CD8-positive, alpha-beta memory T cell (primary cell): Measurements from ENCODE around the gene SPAG17. TPM values are rescaled to one million over a fixed set of nuclear protein-coding genes. Genes with fewer than 3 reads are reported as not detected.
A peak's percentile ranks its signal among the peaks of the same experiment; 100 is the strongest.
"Not testable (repeated sequence)": the region's sequence is repeated elsewhere in the genome, so short reads cannot be mapped to it uniquely, and the experiment has no call there.

Experiments used
- CTCF ChIA-PET: fragments of 350-600 bp; sonication (Branson Sonifier 250); formaldehyde crosslinking; loops from one replicate; lab custom pipeline; 2021; ENCODE audit warnings: antibody characterized with exemption; lab: Charles Lee
- POLR2A ChIA-PET: fragments of 350-600 bp; sonication (Branson Sonifier 250); formaldehyde crosslinking; loops from one replicate; lab custom pipeline; 2021; ENCODE audit warnings: antibody characterized with exemption; lab: Charles Lee
- DNase-seq, 5 donors: peaks; one replicate each; pipeline versions ENCODE4 v3.0.0 to v3.0.0-alpha.2; 2020 to 2022; ENCODE audit warnings: mixed read lengths in 1 of 5
- H3K27ac ChIP-seq: one replicate; pipeline ENCODE4 v1.7.0; 2013; ENCODE audit warnings: low read depth, mild to moderate bottlenecking, low read length, moderate library complexity
- H3K27me3 ChIP-seq: 2 replicates; pipeline ENCODE4 v1.7.0; 2013; ENCODE audit warnings: low read length, mild to moderate bottlenecking; ENCODE audit not compliant: insufficient read depth, poor library complexity, severe bottlenecking
- H3K36me3 ChIP-seq: 2 replicates; pipeline ENCODE4 v1.7.0; 2013; ENCODE audit warnings: mild to moderate bottlenecking, low read length, moderate library complexity; ENCODE audit not compliant: insufficient read depth
- H3K4me1 ChIP-seq: 2 replicates; pipeline ENCODE4 v1.7.0; 2013; ENCODE audit warnings: mild to moderate bottlenecking, low read length, moderate library complexity; ENCODE audit not compliant: insufficient read depth
- H3K4me3 ChIP-seq: 2 replicates; pipeline ENCODE4 v1.7.0; 2013; ENCODE audit warnings: mild to moderate bottlenecking, low read length
- H3K9me3 ChIP-seq: 2 replicates; pipeline ENCODE4 v1.7.0; 2013; ENCODE audit warnings: mild to moderate bottlenecking, low read length
- H3K27ac Mint-ChIP-seq, 8 donors: one replicate each; pipeline ENCODE4 v1.8.0; 2020 to 2021; ENCODE audit warnings: mixed read lengths in 8 of 8, mild to moderate bottlenecking in 6 of 8, inconsistent platforms in 3 of 8, moderate library complexity in 3 of 8
- H3K27me3 Mint-ChIP-seq, 2 donors: one replicate each; pipeline ENCODE4 v1.8.0; 2020 to 2021; ENCODE audit warnings: mixed read lengths in 2 of 2, mild to moderate bottlenecking in 1 of 2, moderate library complexity in 1 of 2
- H3K36me3 Mint-ChIP-seq, 3 donors: one replicate each; pipeline ENCODE4 v1.8.0; 2020 to 2021; ENCODE audit warnings: mixed read lengths in 3 of 3, inconsistent platforms in 1 of 3, mild to moderate bottlenecking in 1 of 3
- H3K4me1 Mint-ChIP-seq, 3 donors: one replicate each; pipeline ENCODE4 v1.8.0; 2020 to 2021; ENCODE audit warnings: mixed read lengths in 3 of 3, inconsistent platforms in 1 of 3, mild to moderate bottlenecking in 1 of 3
- H3K4me3 Mint-ChIP-seq, 7 donors: one replicate each; pipeline ENCODE4 v1.8.0; 2020 to 2021; ENCODE audit warnings: mixed read lengths in 7 of 7, mild to moderate bottlenecking in 6 of 7, moderate library complexity in 4 of 7, inconsistent platforms in 2 of 7
- H3K9me3 Mint-ChIP-seq, 5 donors: one replicate each; pipeline ENCODE4 v1.8.0; 2020 to 2022; ENCODE audit warnings: mixed read lengths in 5 of 5, mild to moderate bottlenecking in 3 of 5, moderate library complexity in 2 of 5, inconsistent platforms in 1 of 5
- polyA plus RNA-seq: library from polyadenylated mRNA; unstranded; fragments of 300-500 nt; fragmentation: Illumina TruSeq; gene quantifications from one replicate; pipeline ENCODE4 v1.2.3, GENCODE V29; 2021
- total RNA-seq, 2 experiments: library from RNA; stranded (reverse); gene quantifications; one replicate each; pipeline ENCODE4 v1.2.3, GENCODE V29; 2021

SPAG17 gene
- total and polyA plus RNA-seq, 3 experiments from 2014 or later = not detected

DNA sequence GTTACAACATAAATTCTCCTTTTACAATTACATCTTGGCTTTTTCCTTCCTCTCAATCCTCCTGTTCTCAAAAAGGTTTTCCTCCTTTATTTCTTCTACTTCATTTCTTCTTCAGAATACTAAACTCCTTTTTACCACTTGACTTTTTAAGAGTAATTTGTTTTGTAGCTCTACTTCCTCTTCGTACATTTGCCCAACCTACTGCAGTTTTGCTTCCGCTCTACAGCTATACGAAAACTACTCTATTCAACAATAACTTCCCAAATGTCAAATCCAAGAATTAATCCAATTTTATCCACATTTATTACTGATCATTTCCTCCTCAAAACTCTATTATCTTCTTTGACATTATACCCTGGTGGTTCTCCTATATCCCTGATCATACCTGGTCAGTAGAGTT lies 259.0 kb downstream of the SPAG17 start:
- peak overlapping the region in 3 of 8 donors; percentile 14 to 43 (median 15) for H3K27ac Mint-ChIP-seq
- ChIA-PET POLR2A (no interaction called here), CTCF (no interaction called here)
- no peaks in the 10 kb centered on the region for H3K27me3 ChIP-seq
- H3K36me3 ChIP-seq = no peaks in the 10 kb centered on the region
- peaks cover 25% of the 10 kb centered on the region for H3K4me1 ChIP-seq
- no peaks in the 10 kb centered on the region for H3K9me3 Mint-ChIP-seq
- DNase-seq = no peak
- H3K36me3 Mint-ChIP-seq = peaks cover 0 to 29% (median 2%) of the 10 kb centered on the region in 3 donors
- H3K27ac ChIP-seq = no peak overlapping the region
- peaks cover 0 to 2% of the 10 kb centered on the region in 2 donors for H3K27me3 Mint-ChIP-seq
- no peak overlapping the region for H3K4me3 ChIP-seq
- no peaks in the 10 kb centered on the region for H3K9me3 ChIP-seq
- H3K4me1 Mint-ChIP-seq = peaks cover 41 to 62% (median 57%) of the 10 kb centered on the region in 3 donors
- H3K4me3 Mint-ChIP-seq = peak overlapping the region in 2 of 7 donors; percentile 18 to 97

DNA sequence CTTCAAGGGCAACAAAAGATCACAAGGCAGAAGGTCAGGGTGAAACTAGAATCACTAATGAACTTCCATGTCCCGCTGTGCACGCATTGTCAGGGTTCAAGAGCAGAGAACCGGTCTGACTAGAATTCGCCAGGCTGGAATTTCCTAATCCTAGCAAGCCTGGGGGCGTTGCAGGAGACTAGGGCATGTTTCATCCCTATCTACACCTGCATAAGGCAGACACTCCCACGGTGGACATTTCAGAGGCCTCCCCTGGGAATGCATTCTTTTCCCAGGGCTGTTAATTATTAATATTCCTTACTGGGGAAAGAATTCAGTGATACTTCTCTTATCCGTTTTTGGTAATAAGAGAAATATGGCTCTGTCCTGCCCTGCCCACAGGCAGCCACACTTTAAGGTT lies 262.3 kb downstream of the SPAG17 start:
- H3K27me3 Mint-ChIP-seq, H3K9me3 ChIP-seq, H3K4me3 ChIP-seq, H3K4me3 Mint-ChIP-seq, CTCF ChIA-PET, DNase-seq, H3K27ac ChIP-seq, POLR2A ChIA-PET, H3K27ac Mint-ChIP-seq, H3K27me3 ChIP-seq, H3K4me1 ChIP-seq, H3K9me3 Mint-ChIP-seq: not testable (repeated sequence)
- peaks cover 0 to 32% (median 12%) of the 10 kb centered on the region in 3 donors for H3K36me3 Mint-ChIP-seq
- peaks cover 12 to 31% (median 25%) of the 10 kb centered on the region in 3 donors for H3K4me1 Mint-ChIP-seq
- H3K36me3 ChIP-seq = peaks cover 11% of the 10 kb centered on the region

DNA sequence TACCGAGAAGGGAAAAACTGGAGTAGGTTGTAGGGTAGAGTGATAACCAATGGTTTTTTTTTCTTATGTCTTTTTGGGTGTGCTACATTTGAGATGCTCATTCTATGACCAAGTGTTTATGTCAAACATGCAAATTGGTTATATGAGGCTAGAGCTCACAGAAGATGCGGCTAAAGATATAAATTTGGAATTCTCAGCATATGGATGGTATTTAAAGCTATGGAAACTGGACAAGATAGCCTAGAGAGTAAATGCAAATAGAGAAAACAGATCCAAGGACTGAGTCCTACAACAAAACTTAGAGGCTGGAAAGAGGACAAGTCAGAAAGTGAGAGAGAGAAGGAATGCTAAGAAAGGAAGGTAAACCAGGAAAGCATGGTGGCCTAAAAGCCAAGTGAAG lies 263.0 kb downstream of the SPAG17 start:
- Histone ChIP-seq H3K9me3 (no peaks in the 10 kb centered on the region), H3K27me3 (no peaks in the 10 kb centered on the region), H3K27ac (no peak overlapping the region), H3K4me3 (no peak overlapping the region), H3K4me1 (no peaks in the 10 kb centered on the region), H3K36me3 (peaks cover 11% of the 10 kb centered on the region)
- ChIA-PET CTCF (no interaction called here), POLR2A (no interaction called here)
- no peak overlapping the region for H3K27ac Mint-ChIP-seq
- no peak overlapping the region for H3K4me3 Mint-ChIP-seq
- peaks cover 11 to 25% (median 18%) of the 10 kb centered on the region in 3 donors for H3K4me1 Mint-ChIP-seq
- no peak for DNase-seq
- peaks cover 0 to 38% (median 16%) of the 10 kb centered on the region in 3 donors for H3K36me3 Mint-ChIP-seq
- no peaks in the 10 kb centered on the region for H3K27me3 Mint-ChIP-seq
- no peaks in the 10 kb centered on the region for H3K9me3 Mint-ChIP-seq

DNA sequence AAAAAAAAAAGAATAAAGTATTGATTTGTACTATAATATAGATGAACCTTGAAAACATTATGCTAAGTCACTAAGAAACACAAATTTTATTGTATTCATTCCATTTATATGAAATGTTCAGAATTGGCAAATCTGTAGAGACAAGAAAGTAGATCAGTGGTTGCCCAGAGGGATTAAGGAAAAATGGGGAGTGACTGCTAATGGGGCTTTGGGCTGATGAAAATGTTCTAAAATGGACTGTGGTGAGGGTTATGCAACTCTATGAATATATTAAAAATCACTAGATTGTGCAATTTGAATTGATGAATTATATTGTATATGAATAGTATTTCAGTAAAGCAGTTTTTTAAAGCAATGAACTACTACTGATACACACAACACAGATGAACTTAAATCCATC lies 265.7 kb downstream of the SPAG17 start:
- H3K27me3 Mint-ChIP-seq = no peaks in the 10 kb centered on the region
- no peak overlapping the region for H3K27ac Mint-ChIP-seq
- no peaks in the 10 kb centered on the region for H3K4me1 ChIP-seq
- peaks cover 19 to 57% (median 33%) of the 10 kb centered on the region in 3 donors for H3K36me3 Mint-ChIP-seq
- H3K9me3 ChIP-seq = no peaks in the 10 kb centered on the region
- H3K36me3 ChIP-seq = peaks cover 24% of the 10 kb centered on the region
- H3K4me1 Mint-ChIP-seq = peaks cover 6 to 14% (median 13%) of the 10 kb centered on the region in 3 donors
- no peak overlapping the region for H3K4me3 ChIP-seq
- DNase-seq = no peak
- H3K4me3 Mint-ChIP-seq = no peak overlapping the region
- no peaks in the 10 kb centered on the region for H3K9me3 Mint-ChIP-seq
- no peak overlapping the region for H3K27ac ChIP-seq
- CTCF ChIA-PET = interaction anchor here (0.9 kb wide), 1 partner anchor 10 kb away, joined by 4 read pairs; the partner anchor contains the start of genes GDAP2 and WDR3
- H3K27me3 ChIP-seq = no peaks in the 10 kb centered on the region
- POLR2A ChIA-PET = no interaction called here

DNA sequence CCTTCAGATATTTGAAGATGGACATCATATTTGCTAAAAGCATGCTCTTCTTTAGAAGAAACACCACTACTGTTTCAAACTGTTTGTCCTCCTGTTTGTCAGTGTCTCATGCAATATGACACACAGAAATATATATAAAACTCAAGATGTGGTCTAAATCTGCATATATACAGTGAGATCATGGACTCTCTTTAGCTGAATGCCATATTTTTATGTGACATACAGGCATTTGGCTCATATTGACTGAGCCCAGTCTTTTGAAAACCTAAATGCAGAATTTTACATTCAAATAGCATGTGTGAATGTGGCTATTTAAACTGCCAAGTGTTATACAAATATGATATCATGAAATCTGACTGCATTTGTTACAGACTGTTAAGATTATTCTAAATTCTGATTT lies 274.0 kb downstream of the SPAG17 start:
- Histone ChIP-seq H3K4me1 (no peaks in the 10 kb centered on the region), H3K4me3 (no peak overlapping the region), H3K9me3 (no peaks in the 10 kb centered on the region), H3K27ac (no peak overlapping the region), H3K27me3 (no peaks in the 10 kb centered on the region), H3K36me3 (peaks cover 29% of the 10 kb centered on the region)
- H3K4me1 Mint-ChIP-seq = peaks cover 4 to 20% (median 8%) of the 10 kb centered on the region in 3 donors
- no peak overlapping the region for H3K4me3 Mint-ChIP-seq
- H3K36me3 Mint-ChIP-seq = peaks cover 21 to 89% (median 29%) of the 10 kb centered on the region in 3 donors
- POLR2A ChIA-PET = no interaction called here
- CTCF ChIA-PET = interaction anchor here (3.3 kb wide), 1 partner anchor 15 kb away, joined by 14 read pairs; no protein-coding TSS in a partner anchor
- DNase-seq = no peak
- H3K27ac Mint-ChIP-seq = no peak overlapping the region
- H3K27me3 Mint-ChIP-seq = peaks cover 0 to 1% of the 10 kb centered on the region in 2 donors
- peaks cover 0 to 3% (median 0%) of the 10 kb centered on the region in 5 donors for H3K9me3 Mint-ChIP-seq

DNA sequence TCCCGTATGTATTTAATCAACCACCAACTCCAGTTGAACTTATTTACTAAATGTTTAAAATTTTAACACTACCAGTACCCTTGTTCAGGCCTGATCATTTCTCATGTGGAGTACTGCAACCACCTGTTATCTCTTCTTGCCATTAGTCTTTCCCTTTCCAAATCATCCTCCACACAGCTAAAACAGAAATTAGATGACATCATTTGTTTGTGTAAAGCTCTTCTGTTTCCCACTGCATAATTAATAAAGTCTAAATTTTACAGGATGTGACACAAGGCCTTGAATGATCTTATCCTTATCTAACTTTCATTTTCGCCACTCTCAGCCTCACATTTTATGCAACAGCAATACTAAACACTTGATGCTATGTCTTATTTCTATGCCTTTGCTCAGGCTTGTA lies 280.0 kb downstream of the SPAG17 start:
- Histone ChIP-seq H3K9me3 (no peaks in the 10 kb centered on the region), H3K36me3 (peaks cover 16% of the 10 kb centered on the region), H3K4me1 (no peaks in the 10 kb centered on the region), H3K27ac (no peak overlapping the region), H3K4me3 (no peak overlapping the region), H3K27me3 (no peaks in the 10 kb centered on the region)
- no peaks in the 10 kb centered on the region for H3K9me3 Mint-ChIP-seq
- no peak for DNase-seq
- ChIA-PET CTCF (interaction anchor here (1.2 kb wide), 1 partner anchor 10 kb away, joined by 4 read pairs; no protein-coding TSS in a partner anchor), POLR2A (no interaction called here)
- no peaks in the 10 kb centered on the region for H3K27me3 Mint-ChIP-seq
- H3K36me3 Mint-ChIP-seq = peaks cover 30 to 83% (median 34%) of the 10 kb centered on the region in 3 donors
- H3K27ac Mint-ChIP-seq = no peak overlapping the region
- H3K4me1 Mint-ChIP-seq = no peaks in the 10 kb centered on the region
- no peak overlapping the region for H3K4me3 Mint-ChIP-seq

DNA sequence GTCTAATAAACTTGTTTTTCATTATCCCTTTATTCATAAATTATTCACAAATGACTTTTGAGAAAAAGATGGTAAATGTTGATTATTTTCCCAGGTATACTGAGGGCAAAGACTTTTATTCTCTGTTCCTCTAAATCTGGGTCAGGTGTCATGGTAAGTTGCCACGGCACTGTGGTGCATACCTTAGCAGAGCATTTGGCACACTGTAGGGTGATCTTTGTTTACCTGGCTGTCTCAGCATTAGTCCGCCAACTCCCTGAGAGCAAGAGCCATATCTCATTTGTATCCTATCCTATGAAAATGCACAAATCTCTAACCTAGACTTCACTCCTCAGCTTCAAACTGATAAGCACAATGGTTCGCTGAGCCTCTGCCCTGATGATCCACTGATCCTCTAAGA lies 280.5 kb downstream of the SPAG17 start:
- Mint-ChIP-seq H3K36me3 (peaks cover 30 to 83% (median 34%) of the 10 kb centered on the region in 3 donors), H3K9me3 (no peaks in the 10 kb centered on the region), H3K27ac (no peak overlapping the region), H3K27me3 (no peaks in the 10 kb centered on the region), H3K4me1 (no peaks in the 10 kb centered on the region), H3K4me3 (no peak overlapping the region)
- CTCF ChIA-PET = no interaction called here
- no peak for DNase-seq
- no peaks in the 10 kb centered on the region for H3K4me1 ChIP-seq
- H3K27ac ChIP-seq = no peak overlapping the region
- H3K27me3 ChIP-seq = no peaks in the 10 kb centered on the region
- peaks cover 16% of the 10 kb centered on the region for H3K36me3 ChIP-seq
- H3K9me3 ChIP-seq = no peaks in the 10 kb centered on the region
- POLR2A ChIA-PET = no interaction called here
- no peak overlapping the region for H3K4me3 ChIP-seq
